GM21576 (cell line): ENCODE results near the gene CDK16.

Source experiments
- ATAC-seq: cut with Tn5 transposase; IDR thresholded peaks from one replicate; pipeline ENCODE4 v1.9.1; 2021; ENCODE audit warnings: mild to moderate bottlenecking, moderate library complexity; ENCODE audit not compliant: unreplicated experiment

Gene CDK16

GRCh38 chrX:47226531-47227333 lies 8.3 kb downstream of the CDK16 start:
- no peak for ATAC-seq

GRCh38 chrX:47227334-47227583 lies 8.8 kb downstream of the CDK16 start:
- no peak for ATAC-seq

- no peak for ATAC-seq
Observed at GRCh38 chrX:47228550-47229270, 10.2 kb downstream of the CDK16 start.

GRCh38 chrX:47229427-47229826 lies 10.9 kb downstream of the CDK16 start:
- no peak for ATAC-seq

GRCh38 chrX:47230136-47230868 lies 11.8 kb downstream of the CDK16 start:
- no peak for ATAC-seq

- no peak for ATAC-seq
Observed at GRCh38 chrX:47231167-47231566, 12.7 kb downstream of the CDK16 start.

- no peak for ATAC-seq
Observed at GRCh38 chrX:47232197-47232802, 13.8 kb downstream of the CDK16 start.

GRCh38 chrX:47232803-47233332 lies 14.4 kb downstream of the CDK16 start, which contains the start of gene USP11:
TSS of gene USP11 (plus strand) at chrX:47233009. CDS start at chrX:47233044, 35 bp downstream.
- peak; percentile 4 for ATAC-seq

- ATAC-seq: peak; percentile 87
Observed at GRCh38 chrX:47233333-47234113, 15.0 kb downstream of the CDK16 start.

GRCh38 chrX:47234583-47234982 lies 16.1 kb downstream of the CDK16 start:
- no peak for ATAC-seq

GRCh38 chrX:47235691-47236103 lies 17.2 kb downstream of the CDK16 start:
- ATAC-seq: no peak

- no peak for ATAC-seq
Observed at GRCh38 chrX:47239199-47239598, 20.7 kb downstream of the CDK16 start.

- ATAC-seq: no peak
Observed at GRCh38 chrX:47239898-47240545, 21.5 kb downstream of the CDK16 start.

- ATAC-seq: no peak
Observed at GRCh38 chrX:47240619-47241018, 22.1 kb downstream of the CDK16 start.

GRCh38 chrX:47241201-47242011 lies 22.9 kb downstream of the CDK16 start:
- no peak for ATAC-seq

GRCh38 chrX:47242321-47242720 lies 23.8 kb downstream of the CDK16 start:
- ATAC-seq: no peak

- no peak for ATAC-seq
Observed at GRCh38 chrX:47243351-47243750, 24.9 kb downstream of the CDK16 start.

GRCh38 chrX:47244676-47245075 lies 26.2 kb downstream of the CDK16 start:
- no peak for ATAC-seq

- no peak for ATAC-seq
Observed at GRCh38 chrX:47245156-47245555, 26.7 kb downstream of the CDK16 start.
